Measurements from ENCODE around the gene DAAM1.

DNA sequence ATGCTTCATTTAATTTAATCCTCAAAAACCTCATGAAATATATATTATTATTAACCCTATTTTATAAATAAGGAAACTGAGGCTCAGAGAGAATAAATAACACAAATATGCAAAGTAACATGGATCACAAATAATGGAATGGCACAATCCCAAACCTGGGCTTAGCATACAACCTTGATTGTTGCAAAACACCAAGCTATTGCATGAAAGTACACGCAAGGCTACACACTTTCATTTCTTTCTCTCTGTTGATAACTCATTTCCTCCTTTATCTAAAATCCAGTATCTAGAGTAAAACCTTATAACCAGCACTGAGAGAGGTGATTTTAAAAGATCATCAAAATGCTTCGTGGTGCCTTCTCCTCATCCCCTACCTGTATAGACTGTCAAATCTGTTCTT lies 2.8 kb upstream of the DAAM1 start:
- TF ChIP-seq, protein P1, sequence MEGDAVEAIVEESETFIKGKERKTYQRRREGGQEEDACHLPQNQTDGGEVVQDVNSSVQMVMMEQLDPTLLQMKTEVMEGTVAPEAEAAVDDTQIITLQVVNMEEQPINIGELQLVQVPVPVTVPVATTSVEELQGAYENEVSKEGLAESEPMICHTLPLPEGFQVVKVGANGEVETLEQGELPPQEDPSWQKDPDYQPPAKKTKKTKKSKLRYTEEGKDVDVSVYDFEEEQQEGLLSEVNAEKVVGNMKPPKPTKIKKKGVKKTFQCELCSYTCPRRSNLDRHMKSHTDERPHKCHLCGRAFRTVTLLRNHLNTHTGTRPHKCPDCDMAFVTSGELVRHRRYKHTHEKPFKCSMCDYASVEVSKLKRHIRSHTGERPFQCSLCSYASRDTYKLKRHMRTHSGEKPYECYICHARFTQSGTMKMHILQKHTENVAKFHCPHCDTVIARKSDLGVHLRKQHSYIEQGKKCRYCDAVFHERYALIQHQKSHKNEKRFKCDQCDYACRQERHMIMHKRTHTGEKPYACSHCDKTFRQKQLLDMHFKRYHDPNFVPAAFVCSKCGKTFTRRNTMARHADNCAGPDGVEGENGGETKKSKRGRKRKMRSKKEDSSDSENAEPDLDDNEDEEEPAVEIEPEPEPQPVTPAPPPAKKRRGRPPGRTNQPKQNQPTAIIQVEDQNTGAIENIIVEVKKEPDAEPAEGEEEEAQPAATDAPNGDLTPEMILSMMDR (IDR thresholded peaks at IDR 0.05 in 8 of 11, conservative IDR thresholded peaks at IDR 0.05 in 3 of 11): no peak
- no peak for TF ChIP-seq POLR2A (IDR thresholded peaks at IDR 0.05)
- no peak for TF ChIP-seq POLR2AphosphoS5 (IDR thresholded peaks at IDR 0.05)

Measured in spleen (tissue), 7 donors.